PC-9 (cell line): ENCODE measurements around the gene SCN3A.

Experiments used
- CTCF ChIP-seq: fragments of 200-600 bp; sonication (generic); conservative IDR thresholded peaks from 2 replicates; pipeline ENCODE4 v1.6.1; 2017; ENCODE audit warnings: mixed run types, antibody characterized with exemption, mild to moderate bottlenecking, moderate library complexity
- EZH2 ChIP-seq: fragments of 200-600 bp; sonication (generic); IDR thresholded peaks from 2 replicates; pipeline ENCODE4 v1.8.0; 2017; ENCODE audit warnings: antibody characterized with exemption, low read depth

- TF ChIP-seq CTCF (peak; percentile 66), EZH2 (no peak)
Measured at GRCh38 chr2:165203689-165204559, at the start of gene SCN3A.
